HG02973 (cell line): ENCODE measurements around the gene GRB10.
"Not testable (repeated sequence)": the region's sequence is repeated elsewhere in the genome, so short reads cannot be mapped to it uniquely, and the experiment has no call there.

Experiments
- ATAC-seq: cut with Tn5 transposase; IDR thresholded peaks from one replicate; pipeline ENCODE4 v1.9.1; 2021; ENCODE audit warnings: moderate library complexity; ENCODE audit not compliant: unreplicated experiment

GRB10 gene

DNA sequence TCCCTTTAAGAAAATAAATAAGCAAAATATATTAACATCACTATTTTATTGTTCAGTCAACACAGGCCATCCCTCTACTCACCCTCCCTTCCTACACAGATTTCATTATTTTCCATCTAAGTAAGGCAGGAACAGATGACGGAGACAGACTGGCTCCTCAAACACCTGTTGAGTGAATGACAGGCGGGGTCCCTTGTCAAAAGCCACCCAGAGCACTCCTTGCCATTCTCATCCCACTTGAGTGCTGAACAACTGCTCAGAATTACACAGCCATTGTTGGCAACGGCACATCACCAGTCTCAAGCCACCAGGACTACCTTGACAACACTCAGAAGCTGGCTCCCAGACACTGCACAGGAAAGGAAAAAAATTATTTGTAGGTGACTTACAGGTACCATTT is 3.3 kb downstream of the GRB10 start:
- ATAC-seq, result no peak

- no peak for ATAC-seq
Measured at GRCh38 chr7:50778189-50778588, 4.5 kb downstream of the GRB10 start.

DNA sequence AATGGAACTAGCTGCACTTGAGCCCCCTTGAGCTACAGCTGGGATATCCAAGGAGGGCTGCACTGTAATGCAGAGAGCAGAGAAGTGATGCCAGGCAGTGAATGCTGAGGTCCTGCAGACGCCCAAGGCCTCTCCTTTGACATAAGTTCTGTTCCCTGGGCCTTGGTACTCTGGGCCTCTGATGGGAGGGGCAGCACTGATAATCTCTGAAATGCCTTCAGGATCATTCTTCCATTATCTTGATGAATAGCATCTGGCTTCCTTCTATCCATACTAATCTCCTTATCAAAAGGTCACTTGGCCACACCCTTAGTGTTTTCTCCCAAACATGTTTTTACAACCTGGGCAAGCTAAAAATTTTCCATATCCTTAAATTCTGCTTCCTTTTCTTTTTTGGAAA is 6.9 kb downstream of the GRB10 start:
- ATAC-seq, result no peak

- no peak for ATAC-seq
Measured at GRCh38 chr7:50775231-50775630, 7.5 kb downstream of the GRB10 start.

DNA sequence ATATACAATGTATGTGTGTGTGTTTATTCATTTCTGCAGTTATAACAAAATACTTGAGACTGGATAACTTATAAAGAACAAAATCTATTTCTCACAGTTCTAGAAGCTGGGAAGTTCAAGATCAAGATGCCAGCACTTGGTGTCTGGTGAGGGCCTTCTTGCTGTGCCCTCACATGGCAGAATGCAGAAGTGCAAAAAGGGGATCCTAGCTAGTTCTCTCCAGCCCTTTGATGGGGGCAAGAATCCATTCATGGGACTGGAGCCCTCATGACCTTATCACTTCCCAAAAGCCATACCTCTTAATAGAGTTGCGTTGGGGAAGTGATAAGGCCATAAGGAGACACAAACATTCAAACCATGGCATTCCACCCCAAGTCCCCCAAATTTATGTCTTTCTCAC is 8.4 kb downstream of the GRB10 start:
- no peak for ATAC-seq

DNA sequence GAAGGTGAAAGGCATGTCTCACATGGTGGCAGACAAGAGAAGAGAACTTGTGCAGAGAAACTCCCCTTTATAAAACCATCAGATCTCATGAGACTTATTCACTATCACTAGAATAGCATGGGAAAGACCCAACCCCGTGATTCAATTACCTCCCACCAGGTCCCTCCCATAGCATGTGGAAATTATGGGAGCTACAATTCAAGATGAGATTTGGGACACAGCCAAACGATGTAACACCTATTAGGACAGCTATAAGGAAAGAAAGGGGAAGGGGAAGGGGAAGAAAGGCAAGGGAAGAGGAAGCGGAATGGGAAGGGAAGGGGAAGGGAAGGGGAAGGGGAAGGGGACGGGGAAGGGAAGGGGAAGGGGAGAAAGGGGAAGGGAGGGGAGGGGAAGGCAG is 9.6 kb downstream of the GRB10 start:
- ATAC-seq, result not testable (repeated sequence)

DNA sequence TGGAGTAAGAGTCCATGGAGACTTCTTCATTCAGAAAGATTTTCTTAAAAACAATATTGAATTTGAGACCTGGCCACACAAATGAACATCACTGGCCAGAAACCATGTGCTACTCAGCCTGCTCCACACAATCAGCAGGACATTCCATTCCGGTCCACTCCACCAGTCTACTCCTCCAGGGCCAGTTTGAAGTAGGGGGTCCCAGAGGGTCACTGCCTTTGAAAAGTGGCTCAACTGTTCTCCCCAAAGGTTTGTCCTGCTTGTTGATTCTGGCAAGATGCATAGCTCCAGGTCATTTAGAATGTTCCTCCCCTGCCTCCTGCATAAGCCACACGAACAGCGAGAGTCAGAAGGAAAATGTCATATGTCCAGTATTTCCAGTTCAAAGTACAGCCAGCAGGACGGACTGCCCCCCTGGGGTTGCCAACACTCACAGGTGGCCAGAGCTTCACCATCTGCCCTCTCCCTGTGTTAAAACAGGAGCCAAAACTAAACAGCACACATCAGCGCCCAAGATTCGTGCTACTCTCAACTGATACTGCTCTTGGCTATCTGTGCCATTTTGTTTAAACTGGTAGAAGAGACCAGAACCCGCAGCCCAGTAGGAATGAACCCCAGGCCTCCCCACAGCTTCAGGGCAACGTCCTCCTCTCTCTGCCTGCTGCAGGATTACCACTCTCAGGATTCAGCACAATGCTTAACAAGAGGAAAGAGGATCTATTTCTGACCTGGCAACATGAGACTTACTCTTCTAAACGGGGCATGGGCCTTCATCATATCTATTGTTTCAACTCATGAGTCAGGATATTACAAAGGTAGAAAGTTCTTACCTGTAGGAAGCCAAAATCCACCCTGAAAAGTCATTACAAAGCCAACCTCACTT is 11.3 kb downstream of the GRB10 start:
- ATAC-seq, result no peak

DNA sequence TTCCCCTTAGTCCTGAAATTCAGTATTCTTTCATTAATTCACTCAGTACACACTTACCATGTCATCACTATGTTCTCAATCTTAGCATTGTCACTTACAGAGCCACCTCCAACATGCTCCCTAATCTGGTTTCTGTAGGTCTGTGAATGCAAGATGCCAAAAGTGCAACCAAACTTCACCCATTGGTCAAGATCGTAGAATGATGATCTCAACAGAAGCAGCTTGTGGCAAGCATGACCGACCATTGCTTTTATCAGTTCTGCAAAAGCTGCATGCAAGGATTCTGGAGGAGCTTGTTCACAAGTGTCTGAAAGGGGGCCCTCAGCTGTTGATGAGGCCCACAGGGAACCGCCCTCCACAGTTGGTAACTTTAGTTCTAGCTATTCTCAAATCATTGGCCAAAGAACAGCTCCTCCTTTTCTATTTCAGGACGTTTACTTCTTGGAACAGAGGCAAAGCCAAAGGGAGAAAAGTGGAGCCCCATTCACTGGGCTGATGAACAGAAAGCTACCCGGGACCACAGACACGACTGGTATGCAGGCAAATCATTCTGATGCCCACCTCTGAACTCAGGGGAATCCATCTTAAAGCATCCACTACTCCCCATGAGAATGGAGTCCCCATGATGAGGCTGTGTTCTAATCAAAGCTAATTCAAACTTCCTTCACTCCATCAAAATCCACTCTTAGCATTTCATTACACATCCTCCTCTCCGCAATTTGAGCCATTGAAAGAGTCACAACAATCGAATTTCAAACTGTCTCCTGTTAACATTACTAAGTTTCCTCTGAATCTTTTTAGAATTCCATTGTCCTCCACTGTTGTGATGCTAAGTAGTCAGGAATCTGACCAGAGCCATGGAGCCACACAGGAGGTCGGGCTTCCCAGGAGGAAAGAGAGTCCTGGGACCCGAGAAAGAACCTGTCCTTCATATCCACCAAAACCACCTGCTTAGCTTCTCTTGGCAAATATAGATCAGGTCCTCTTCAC is 13.9 kb downstream of the GRB10 start:
- no peak for ATAC-seq

DNA sequence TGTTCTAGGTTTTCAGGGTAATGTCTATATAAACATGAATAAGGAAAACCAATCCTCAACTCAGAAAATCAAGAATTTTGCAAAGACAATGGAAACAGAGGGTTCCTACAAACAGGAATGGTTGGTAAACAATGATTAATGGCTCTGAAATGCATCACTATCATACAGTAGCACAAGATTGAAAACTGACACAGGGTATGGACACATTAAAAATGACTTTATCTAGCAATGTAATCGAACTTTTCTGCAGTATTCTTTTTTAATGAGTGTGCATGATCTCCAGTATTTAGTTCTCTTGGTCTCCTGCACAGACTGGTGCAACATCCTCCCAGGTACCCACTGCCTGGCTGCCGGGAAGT is 15.9 kb downstream of the GRB10 start:
- ATAC-seq, result no peak

DNA sequence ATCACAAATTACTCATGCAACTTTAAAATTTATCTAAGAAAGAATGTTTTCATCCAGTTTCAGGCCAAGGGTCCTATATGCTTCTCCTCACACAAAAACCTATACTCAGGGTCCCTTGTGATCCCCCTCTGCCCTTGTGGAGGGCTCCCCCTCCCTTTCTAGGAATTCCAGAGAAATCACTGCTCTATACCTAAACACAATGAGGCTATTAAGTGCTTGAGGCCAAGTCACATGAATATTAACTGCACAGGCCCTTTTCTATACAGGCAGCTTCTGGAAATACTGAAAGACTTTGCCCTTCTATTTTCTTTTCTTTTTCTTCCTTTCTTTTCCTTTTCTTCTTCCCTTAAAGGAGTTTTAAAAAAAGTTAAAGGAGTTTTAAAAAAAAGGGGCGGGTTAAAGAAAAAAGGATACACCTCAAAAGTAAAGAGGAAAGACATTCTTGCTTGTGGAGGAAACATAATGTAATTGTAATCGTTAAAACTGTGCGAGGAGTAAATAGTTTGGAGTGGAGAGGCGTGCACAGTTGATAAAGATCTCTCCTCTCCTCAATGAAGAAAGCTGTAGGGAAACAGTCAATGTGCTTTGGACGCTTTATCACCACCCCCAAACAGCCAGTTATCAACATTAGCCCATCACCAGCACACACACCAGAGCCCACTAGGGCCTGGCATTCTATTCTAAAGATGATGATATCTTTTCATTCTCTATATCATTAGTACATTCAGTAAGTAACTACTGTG is 16.4 kb downstream of the GRB10 start:
- no peak for ATAC-seq

- ATAC-seq, result no peak
Measured at GRCh38 chr7:50762337-50762736, 20.4 kb downstream of the GRB10 start.

DNA sequence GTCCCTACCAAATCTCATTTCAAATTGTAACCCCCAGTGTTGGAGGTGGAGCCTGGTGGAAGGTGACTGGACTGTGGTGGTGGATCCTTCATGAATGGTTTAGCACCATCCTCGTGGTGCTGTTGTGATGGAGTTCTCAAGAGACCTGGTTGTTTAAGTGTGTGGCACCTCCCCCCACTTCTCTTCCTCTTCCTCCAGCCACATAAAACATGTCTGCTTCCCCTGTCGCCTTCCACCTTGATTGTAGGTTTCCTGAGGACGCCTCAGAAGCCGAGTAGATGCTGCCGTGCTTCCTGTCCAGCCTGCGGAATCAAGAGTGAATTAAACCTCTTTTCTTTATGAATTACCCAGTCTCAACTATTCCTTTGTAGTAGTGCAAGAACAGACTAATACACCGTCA is 21.0 kb downstream of the GRB10 start:
- no peak for ATAC-seq

GRCh38 chr7:50757703-50758390 is 24.8 kb downstream of the GRB10 start:
- ATAC-seq, result no peak

- no peak for ATAC-seq
Measured at GRCh38 chr7:50756180-50756579, 26.5 kb downstream of the GRB10 start.

- ATAC-seq, result no peak
Measured at GRCh38 chr7:50754684-50755083, 28.0 kb downstream of the GRB10 start.

- ATAC-seq, result no peak
Measured at GRCh38 chr7:50754241-50754640, 28.5 kb downstream of the GRB10 start.

DNA sequence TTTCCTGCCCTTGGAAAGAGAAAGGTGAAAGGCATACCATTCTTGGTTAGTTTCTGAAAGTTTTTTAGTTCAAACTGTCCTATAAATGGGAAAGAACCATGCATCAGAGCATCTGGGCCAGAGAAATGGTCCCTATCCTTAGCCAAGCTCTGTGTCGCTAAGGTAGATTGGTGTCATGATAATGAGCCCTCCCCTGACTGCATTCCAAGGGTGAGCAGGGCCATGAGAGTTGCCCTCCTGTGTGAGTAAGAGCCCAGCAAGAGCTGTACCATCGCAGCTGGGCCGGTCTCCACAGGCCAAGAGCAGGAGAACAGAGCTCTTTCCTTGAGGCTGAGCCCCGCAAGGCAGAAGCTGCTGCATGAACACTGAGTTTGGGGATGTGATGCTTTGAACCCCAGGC is 30.3 kb downstream of the GRB10 start:
- no peak for ATAC-seq

DNA sequence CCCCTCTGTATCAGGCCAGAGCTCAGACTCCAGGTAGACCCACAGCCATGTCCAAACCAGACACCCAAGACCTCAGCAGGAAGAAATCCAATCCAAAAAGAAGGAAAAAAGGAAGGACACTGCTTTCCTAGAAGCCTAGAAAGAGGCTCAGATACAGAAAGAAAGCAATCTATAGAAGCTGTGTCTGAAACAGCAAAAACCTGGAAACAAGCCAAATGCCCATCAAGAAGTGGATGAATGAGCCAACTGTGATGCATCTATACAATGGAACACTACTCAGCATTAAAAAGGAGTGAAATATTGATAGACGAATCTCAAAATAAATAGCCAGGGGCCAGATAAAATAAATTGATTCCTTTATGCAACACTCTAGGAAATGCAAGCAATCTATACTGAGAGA is 31.6 kb downstream of the GRB10 start:
- ATAC-seq, result no peak

DNA sequence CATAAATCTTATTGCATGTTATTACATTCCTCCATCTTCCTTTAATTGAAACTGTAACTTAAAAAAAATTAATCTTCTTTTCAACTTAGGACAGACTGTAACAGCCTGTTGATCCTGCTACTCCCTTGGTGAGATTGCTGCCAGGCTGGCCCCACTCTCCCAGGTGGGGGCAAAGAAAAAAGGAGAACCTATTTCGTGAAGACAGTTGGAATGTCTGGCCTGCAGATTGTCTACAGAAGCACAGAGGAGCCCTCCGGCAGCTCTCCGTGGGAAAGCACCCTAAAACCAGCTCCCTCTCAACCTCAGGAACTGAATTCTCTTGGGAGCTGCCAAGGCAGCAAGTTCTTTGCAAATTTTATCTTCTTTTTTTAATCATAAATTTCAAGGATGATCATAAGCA is 32.8 kb downstream of the GRB10 start:
- ATAC-seq, result no peak

DNA sequence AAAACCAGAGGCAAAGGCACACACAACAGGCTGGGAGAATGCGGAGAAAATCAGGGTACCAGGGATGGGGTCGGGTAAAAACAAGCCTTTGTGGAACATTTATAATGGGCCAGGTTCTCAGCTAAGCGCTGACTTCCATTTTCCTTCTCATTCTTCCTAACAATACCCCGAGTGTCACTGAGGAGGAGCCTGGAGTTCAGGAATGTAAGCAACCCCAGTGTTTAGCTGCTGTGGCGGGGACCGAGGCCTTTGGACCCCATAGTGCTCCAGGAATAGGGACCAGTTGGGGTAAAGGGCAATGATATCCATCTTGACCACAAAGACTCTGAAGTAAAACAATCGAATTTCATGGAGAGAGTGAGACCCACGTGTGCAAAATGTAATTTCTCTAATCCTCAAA is 34.2 kb downstream of the GRB10 start:
- ATAC-seq, result no peak

- ATAC-seq, result no peak
Measured at GRCh38 chr7:50745835-50746234, 36.9 kb downstream of the GRB10 start.
